ENCODE measurements around the gene FAM234B.
A peak's percentile ranks its signal among the peaks of the same experiment; 100 is the strongest.
"Not testable (repeated sequence)": the region's sequence is repeated elsewhere in the genome, so short reads cannot be mapped to it uniquely, and the experiment has no call there.

Gene FAM234B

DNA sequence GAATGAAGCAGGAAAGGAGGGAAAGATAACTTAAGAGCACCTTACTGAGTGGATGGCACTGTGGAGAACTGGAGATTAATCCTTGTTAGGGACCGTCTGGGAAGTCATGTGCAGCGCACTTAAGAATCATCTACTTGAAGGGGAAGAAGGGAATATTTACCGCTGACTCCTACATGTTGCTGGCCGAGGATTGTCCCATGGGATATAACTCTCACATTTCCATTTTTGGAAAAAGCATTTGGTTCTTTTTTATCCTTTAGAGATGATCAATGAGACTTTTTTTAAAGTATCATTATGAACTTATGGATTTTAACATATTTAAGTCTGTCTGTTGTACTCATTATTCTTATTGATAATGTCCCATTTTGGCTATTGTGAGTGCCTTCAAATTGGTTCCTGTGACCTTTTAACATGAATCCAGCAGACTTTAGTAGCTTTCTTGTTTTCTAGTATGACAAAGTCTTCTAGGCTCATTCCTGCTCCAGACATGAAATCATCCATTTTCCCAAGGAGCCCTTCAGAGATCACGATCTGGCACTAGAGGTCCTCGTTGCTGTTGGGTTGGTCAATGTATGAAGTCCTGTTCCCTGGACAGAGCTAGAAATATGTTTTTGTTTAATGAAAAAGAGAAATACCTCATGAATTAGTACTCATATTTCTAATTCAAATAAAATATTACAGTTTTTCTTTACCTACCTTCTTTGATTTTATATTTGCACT is 20.2 kb upstream of the FAM234B start:
- DNase-seq, result peak; percentile 7

DNA sequence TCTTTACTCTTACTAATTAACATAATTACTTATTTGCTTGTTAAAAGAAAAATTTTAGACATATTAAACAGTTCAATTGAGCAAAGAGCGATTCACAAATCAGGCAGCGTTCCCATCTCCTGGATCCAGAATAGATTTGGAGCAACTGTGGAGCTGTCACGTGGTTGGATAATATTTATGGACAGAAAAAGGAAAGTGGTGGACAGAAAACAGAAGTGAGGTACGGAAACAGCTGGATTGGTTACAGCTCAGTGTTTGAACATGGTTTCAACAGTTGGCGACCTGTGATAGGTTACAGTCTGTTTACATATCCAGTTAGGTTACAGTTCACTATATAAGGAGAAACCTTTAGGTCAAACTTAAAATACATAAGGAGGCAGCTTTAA is 19.7 kb upstream of the FAM234B start:
- DNase-seq, result no peak

DNA sequence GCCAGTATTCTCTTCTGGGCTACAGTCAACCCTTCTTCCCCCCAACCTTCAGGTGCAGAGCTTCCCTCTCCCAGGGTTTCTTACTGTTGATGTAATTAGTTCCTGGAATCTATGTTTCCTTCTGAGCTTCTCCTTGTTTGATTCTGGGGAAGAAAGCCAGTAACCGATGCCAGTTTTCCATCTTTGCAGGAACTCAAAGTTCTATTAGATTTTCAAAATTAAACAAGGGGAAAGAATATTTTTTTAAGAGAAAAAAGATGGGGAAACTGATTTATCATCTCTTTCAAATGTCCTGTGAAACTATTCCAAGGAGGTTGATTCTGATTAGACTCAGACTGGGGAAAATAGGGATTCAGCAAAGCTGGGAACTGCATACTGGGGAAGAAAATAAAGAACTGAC is 17.9 kb upstream of the FAM234B start:
- no peak for DNase-seq

DNA sequence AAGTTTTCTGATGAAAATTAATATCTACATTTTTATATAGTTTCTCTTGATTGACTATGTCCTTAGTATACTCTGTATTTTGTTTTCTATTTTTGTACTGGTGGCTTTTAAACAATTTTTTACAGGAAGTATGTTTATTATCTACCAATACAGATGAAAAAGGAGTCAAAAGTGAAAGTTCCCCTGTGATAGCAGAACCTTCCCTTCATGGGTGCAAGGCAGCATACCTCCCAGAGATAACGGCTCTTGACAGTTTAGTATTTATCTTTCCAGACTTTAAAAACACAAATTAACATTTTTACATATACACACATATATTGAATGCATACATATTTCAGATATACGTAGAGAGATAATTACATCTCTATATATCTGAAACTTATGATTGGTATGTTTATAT is 17.1 kb upstream of the FAM234B start:
- DNase-seq, result no peak

DNA sequence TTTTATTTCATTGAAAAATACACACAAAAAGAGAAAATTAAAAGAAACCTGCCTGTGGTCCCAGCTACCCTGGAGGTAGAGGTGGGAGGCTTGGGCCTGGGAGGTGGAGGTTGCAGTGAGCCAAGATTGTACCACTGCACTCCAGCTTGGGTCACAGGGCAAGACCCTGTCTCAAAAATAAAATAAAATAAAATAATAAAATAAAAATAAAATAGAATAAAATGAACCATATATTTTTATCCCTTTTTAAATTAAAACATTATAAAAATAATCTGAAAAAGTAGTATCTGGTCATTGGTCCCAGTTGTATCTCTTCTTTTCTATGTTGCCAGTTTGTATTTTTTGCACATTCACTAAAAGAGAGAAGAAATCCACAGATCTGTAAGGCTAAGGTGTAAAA is 16.7 kb upstream of the FAM234B start:
- DNase-seq, result no peak

DNA sequence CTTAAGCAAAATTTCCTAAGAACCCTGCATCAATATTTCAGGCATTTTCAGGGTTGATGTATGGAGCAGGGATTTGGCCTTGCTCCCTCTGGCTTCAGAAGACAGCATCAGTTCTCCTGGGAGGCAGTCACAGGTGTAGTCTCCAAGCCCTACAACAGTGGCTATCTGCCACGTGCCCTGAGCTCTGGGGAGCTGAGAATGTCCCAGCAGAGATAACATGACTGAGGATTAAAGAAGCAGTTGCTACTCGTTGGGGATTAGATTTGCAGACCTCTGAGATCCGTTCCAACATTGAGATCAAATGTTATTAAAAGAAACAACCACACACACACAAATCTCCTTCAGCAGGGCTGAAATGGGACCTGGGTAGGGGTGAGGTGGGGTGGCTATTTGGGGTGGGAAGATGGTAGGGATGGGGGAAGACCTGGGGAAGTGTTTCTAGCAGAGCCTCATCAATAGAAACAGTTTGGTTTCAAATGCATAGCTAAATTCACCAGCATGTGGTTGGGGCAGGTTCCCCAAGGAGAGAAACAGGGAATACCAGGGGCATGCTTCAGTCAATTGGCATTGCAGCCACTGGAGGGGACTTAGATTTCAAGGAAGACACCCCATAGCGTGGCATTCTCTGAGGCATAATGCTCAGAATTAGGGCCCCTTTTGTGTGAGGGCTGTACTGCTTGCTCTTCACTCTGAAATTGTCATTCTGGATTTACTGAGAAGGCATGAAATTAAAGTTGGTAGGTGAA is 15.2 kb upstream of the FAM234B start:
- DNase-seq, result no peak

DNA sequence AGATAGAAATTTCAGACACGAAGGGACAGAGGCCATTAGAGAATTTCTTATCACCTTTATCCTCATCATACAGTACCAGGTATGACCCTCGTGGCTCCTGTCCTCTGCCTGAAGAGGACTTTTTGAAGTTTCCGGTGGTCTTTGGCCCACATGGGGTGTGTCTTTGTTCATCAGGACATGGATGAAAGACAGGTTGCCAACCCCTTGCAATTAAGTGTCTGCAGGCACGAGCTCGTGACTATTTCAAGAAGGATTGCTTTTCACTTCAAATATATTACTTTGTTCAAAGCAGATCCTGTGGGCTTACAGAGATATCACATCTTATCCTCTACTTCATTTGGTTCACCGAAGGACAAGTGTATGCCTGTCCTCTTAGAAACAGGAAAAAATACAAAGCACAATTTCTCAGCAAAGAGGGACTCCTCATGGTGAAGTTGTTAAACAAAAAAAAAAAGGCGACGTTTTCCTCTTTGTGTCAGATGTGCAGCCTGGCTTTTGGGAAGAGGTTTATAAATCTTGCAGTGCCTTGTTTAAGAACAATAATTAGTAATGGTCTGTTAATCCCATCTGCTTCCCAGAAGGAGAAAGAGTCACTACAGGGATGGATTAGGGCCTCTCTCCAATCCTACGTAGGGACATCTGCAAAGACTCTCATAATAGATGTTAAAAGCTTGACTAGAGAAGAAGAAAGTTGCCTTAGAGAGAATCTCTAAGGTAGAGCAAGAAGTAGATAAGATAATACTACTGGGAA is 13.5 kb upstream of the FAM234B start:
- DNase-seq, result no peak

DNA sequence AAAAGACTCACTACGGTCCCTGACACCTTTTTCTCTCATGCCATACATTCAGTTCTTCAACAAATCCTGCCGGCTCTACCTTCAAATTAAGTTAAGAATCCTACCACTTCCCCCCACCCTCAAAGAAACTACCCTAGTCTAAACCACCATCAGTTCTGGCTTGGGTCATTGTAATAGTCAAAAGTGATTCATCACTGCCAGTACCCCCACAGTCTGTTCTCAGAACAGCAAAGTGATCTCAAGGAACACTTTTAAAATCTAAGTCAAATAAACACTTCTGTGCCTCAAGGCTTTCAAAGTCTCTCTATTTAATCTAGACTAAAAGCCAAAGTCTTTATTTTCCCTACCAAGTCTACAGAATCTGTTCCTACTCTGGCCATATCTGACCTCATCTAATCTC is 12.0 kb upstream of the FAM234B start:
- DNase-seq, result no peak

DNA sequence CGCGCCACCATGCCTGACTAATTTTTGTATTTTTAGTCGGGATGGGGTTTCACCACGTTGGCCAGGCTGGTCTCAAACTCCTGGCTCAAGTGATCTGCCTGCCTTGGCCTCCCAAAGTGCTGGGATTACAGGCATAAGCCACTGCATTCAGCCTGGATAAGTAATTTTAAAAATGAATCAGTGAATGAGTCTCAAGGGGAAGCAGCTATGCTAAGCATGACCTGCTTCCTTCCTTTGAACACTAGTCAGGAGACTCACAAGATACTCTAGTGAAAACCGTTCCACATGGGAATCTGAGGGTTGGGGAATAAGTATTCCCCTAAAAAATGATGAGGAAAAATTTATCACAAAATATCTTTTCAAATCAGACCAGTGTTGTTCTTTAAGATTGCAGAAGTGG is 10.7 kb upstream of the FAM234B start:
- no peak for DNase-seq

DNA sequence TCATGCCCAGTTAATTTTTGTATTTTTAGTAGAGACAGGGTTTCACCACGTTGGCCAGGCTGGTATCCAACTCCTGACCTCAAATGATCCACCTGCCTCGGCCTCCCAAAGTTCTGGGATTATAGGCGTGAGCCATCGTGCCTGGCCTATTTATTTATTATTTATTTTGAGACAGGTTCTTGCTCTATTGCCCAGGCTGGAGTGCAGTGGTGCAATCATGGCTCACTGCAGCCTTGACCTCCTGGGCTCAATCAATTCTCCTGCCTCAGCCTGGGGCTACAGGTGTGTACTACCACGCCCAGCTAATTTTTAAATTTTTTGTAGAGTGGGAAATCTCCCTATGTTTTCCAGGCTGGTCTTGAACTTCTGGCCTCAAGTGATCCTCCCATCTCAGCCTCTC is 8.8 kb upstream of the FAM234B start:
- DNase-seq, result not testable (repeated sequence)

DNA sequence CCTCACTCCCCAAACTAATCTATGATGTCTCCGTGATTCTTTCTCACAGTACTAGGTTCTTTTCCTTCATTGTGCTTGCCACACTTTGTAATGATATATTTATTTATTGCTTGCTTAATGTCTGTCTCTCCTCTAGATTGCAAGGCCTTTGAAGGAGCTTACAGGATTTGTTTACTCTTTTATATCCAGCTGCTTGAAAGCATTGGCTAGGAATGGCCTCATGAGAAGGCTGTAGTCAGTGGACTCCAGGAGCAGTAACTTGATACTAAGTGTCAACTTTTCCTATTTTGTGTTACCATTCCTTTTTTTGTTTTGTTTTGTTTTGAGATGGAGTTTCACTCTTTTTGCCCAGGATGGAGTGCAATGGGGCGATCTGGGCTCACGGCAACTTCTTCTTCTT is 7.3 kb upstream of the FAM234B start:
- DNase-seq, result no peak

DNA sequence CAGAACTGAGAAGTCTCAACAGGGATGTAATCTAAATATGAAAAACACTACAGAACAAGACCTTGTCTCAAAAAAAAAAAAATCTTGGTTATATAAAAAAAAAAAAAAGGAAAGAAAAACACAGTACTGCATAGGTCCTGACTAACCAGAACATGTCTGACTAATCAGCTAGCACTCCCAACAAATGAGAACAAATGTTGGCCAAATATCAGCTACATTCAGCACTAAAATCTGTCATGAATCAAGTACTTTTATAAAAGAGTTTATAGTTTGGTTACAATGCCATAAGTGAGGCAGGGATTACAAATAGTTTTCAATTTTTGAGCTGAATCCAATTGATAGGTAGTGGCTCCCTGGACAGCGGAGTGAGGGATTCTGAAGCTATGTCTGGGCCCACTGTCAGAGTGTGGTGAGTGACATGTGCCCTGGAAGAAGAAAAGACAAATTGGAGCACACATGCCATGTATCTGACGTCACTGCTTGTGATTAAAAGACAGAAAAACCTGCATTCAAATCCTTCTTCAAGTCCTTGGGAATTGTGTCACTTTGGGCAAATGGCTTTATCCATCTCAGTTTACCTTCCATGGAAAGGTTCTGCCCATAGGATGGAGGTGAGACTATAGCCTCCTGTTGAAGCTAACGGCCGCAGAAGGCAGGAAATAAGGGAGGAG is 5.6 kb upstream of the FAM234B start:
- DNase-seq, result no peak

DNA sequence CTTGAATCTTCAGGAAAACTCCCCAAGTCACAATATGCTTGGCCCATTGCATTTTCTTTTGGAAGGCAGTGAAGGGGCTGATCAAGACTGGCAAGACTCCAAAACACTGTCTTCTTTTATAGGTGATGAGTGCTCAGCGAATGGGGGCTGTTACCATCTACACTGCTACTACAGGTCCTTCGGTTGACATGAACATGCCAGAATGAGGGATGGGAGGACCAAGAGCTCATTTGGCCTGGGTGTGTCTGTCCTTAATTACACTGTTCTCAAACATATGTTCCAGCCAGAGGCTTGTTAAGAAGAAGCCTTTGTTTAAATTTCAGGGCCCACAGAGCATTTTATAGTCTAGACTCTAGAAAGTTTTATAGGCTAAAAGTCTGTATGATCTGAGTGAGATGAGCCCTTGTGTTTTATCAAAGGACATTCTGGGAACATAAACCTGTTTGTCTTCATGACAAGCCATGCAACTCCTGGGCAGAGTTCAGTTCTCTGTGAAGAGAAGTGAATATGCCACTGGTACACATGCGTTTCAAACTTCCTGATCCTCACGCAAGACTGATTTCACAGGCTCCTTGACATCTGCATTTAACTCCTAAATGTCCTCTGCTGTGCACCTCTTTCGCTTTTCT is 4.7 kb upstream of the FAM234B start:
- DNase-seq, result no peak

DNA sequence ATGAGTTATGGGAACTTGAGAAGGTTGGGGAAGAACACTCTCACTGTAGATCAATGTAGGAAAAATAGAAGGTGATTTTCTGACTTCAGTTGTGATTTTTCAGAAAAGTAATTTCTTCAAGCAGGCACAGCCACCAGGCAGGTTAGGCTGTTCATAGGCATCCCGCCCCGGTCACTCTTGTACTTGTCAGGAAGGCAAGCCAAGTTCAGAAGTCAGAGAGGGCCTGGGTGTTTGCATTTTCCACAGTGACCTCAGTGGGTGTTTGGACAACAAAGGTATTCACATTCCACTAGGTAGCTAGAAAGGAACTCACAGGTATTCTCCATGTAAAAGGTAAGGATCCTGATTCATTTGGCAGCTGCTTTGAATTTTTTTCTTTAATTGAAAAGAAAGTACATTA is 3.0 kb upstream of the FAM234B start:
- DNase-seq, result no peak

DNA sequence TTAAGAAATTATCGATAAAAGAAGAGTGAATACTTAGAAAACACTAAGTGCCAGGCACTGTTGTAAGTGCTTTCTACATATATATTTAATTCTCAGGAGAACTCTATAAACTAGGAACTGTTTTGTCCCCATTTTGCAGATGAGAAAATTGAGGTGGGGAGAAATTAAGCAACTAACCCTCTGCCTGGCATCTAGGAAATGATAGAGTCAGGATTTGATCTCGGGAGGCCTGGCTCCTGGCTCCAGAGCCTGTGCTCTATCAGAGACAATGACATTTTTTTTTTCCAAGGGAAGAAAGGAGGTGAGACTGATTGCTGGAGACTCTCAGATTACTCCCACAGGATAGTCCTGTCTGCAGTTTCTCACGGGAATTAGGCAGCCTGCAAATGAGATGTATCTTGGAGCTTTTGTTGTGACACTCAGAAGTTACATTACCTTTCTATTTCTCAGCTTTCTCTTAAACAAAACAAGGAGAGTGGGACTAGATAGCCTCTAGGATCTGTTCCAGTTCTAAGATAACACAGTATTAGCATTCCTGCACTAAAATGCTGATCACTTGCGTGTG is 1.4 kb upstream of the FAM234B start:
- no peak for DNase-seq

DNA sequence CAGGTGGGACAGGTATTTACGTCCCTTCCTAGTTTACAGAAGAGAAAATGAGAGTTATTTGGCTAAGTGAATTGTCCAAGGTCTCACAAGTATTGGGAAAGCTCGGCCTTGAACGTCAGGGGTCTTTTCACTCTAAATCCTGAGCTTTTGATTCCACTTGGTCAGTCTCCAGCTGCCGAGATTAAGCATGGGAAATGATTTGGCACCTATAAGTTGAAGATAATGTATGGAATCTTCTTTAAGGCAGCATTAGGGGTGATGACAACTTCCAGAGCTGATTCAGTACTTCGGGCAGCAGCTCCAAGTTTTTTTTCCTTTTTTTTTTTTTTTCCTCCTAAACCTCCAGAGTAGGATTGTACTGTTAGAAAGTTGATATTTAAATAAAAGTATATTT is 722 bp downstream of the FAM234B start:
- DNase-seq, result no peak

DNA sequence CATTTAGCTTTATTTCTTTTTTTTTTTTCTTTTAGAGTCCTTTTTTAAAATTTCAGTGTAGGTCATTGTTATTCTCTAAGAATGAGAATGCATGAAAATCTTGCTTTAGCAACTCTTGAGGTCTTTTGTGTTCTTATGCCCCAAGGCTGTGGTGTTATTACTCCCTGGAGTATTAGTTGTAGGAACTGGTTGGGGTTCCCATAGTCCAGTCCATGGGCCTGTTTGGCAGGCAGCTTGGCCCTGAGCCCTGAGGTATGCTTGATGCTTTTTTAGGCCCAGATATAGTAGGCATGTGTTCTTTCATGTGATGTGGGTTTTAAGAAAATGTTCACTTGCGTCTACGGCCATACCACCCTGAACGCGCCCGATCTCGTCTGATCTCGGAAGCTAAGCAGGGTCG is 1.6 kb downstream of the FAM234B start:
- DNase-seq, result no peak

DNA sequence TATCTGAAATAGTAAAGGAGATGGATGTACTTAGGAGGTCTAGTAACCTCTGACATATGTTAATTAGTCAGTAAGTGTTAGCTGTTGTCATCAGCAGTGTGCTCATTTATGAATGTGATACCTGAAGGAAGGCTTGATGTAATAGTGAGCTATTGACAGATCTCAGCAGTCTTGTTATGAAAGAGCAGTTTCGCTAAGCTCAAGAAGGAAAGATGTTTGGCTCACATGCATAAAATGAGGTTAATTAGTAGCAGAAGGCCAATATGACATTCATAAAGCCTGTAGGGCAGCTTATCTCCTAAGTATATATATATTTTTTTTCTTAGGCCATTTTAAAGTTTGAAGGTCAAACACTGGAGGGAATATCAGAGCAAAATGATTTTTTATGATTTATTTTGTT is 2.8 kb downstream of the FAM234B start:
- DNase-seq, result peak; percentile 73

DNA sequence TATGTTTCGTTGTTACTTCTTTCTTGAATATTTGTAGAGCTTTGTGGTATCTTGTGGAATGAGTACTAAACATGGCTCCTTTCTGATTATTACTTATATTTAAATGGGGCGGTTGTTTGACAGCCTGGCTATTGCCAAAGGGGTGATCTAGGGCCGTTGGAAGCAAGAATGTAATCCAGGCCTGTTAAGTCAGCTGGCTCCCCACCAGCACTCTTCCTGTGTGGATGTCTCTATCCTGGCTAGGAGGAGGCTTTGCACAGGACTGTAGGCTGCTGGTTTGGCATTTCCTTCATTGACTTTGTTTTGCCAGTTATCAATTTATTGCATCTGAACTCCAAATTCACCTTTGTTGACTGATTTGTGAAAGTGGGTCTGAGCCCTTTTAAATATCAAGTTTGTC is 5.6 kb downstream of the FAM234B start:
- no peak for DNase-seq

DNA sequence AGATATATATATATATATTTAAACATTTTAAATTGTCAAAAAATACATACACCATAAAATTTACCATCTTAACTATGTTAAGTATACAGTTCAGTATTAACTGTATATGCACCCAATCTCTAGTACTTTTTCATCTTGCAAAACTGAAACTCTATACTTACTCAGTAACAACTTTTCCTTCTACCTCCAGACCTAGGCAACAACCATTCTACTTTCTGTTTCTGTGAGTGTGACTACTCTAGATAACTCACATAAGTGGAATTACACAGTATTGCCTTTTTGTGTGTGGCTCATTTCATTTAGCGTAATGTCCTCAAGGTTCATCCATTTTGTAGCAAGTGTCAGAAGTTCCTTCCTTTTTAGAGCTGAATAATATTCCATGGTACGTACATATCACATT is 8.2 kb downstream of the FAM234B start:
- peak; percentile 55 for DNase-seq

DNA sequence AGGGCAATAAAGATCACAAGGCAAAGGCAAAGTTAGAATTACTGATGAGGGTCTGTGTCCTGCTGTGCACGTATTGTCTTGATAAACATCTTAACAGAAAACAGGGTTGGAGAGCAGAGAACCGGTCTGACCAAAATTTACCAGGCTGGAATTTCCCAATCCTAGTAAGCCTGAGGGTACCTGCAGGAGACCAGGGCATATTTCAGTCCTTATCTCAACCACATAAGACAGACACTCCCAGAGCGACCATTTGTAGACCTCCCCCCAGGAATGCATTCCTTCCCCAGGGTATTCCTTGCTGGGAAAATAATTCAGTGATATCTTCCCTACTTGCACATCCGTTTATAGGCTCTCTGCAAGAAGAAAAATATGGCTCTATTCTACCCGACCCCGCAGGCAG is 9.4 kb downstream of the FAM234B start:
- DNase-seq, result not testable (repeated sequence)

DNA sequence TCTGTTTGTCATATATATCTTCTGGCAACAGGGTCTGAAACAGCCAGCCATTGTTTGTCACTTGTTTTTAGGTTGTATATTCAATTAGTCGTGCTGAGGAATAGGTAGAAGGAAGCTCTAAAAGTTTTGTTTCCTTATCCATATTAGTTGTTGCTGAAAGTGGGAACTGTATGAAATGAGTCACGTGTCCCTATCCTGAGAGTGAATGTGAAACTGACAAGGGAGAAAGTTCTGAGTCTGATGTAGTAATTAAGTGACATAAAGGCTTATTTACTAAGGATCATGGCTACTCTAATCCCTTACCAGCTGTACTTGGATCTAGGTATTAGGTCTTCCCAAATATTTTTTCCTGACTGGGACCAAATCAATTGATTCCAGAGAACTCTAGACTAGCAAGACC is 16.4 kb downstream of the FAM234B start:
- no peak for DNase-seq

DNA sequence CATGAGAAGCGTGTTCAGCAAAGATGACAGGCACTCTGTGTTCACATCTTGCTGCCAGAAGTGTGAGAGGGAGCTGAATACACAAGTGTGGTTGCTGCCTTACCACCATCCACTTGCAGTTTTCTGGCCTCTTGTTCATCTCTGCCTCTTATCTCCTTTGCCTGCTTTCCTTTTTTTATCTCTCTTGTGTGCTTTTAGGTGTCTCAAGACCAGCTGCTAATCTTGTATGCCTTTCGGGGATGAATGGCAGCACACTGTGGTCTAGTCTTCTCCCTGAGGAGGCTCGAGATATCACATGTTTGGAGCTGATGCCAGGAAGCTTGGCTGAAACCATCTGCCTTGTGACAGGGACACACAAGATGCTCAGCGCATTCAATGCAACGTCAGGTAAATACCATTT is 17.2 kb downstream of the FAM234B start:
- no peak for DNase-seq

Measured in activated CD4-positive, alpha-beta T cell treated with anti-CD3 and anti-CD28 coated beads, Interleukin-10, Interleukin-2, amounts not matched to agents 100 ng/mL and 50 ng/mL, durations not matched to agents 16 hours and 8 hours (primary cell).